HEK293T (cell line): ENCODE results near the gene PFN3.

Experiments used
- BHLHE40 ChIP-seq: fragments of 450-650 bp; IDR thresholded peaks from 2 replicates; pipeline ENCODE4 v1.6.1; 2016; ENCODE audit warnings: mild to moderate bottlenecking, moderate library complexity, borderline replicate concordance
- FOXA1 ChIP-seq: fragments of 450-650 bp; IDR thresholded peaks from 2 replicates; pipeline ENCODE4 v1.6.1; 2016; ENCODE audit warnings: mild to moderate bottlenecking
- FOXK2 ChIP-seq: fragments of 450-650 bp; IDR thresholded peaks from 2 replicates; pipeline ENCODE4 v1.6.1; 2016; ENCODE audit warnings: mild to moderate bottlenecking
- FOXM1 ChIP-seq: fragments of 450-650 bp; IDR thresholded peaks from 2 replicates; pipeline ENCODE4 v1.6.1; 2017; ENCODE audit warnings: mild to moderate bottlenecking, borderline replicate concordance
- TF ChIP-seq, protein P1 (sequence below): fragments of 450-650 bp; IDR thresholded peaks from 2 replicates; pipeline ENCODE4 v1.6.1; 2016

DNA sequence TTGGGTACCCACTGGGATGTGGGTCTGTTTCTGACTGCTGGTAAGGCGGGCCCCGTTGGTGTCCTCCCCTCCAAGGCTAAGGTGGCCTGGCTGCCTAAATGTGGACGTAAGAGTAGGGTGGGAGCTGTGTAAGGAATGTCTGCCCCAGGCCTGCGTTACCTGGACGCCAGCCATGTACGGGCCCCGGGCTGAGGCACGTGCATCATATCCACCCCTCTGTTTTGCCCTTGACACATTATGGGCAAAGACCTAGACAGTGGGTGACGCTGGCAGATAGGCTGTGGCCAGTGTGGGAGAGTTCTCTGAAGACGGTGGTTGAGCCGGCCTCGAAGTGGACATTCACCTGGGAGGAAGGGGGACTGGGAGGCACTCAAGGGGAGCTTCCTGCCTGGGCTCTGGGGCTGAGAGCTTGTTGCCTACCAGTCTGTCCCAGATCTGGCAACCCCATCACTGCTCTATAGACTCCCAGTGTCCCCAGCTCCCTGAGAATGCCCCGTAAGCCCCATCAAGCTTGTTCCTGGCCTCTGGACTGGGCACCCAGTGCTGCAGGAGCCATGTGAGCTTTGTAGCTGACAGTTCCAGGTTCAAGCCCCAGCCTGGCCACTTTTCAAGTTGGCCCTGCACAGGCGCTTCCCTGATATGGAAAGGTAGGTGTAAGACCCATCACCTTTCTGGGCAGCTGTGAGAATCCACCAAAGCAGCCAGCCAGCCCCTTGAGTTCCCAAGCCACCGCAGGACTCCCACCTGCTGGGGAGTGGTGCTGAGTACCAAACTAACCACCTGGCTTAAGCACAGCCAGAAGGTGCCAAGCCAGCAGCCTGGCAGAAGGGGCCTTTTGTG is 42.9 kb upstream of the PFN3 start:
- TF ChIP-seq FOXK2, result no peak
- no peak for TF ChIP-seq BHLHE40
- TF ChIP-seq FOXM1, result no peak
- TF ChIP-seq FOXA1, result no peak
- TF ChIP-seq, protein P1, sequence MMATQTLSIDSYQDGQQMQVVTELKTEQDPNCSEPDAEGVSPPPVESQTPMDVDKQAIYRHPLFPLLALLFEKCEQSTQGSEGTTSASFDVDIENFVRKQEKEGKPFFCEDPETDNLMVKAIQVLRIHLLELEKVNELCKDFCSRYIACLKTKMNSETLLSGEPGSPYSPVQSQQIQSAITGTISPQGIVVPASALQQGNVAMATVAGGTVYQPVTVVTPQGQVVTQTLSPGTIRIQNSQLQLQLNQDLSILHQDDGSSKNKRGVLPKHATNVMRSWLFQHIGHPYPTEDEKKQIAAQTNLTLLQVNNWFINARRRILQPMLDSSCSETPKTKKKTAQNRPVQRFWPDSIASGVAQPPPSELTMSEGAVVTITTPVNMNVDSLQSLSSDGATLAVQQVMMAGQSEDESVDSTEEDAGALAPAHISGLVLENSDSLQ, result no peak
